Measurements from ENCODE around the gene DRG2.

- TF ChIP-seq ZNF160 (CRISPR knock-in tag; IDR thresholded peaks at IDR 0.05) (no peak), CTCF (CRISPR knock-in tag; IDR thresholded peaks at IDR 0.05) (no peak), ZNF34 (CRISPR knock-in tag; IDR thresholded peaks at IDR 0.05; ENCODE audit: borderline replicate concordance) (no peak), JUN (CRISPR knock-in tag; IDR thresholded peaks at IDR 0.05) (no peak), PRMT3 (CRISPR knock-in tag; IDR thresholded peaks at IDR 0.05; ENCODE audit: borderline replicate concordance, low read depth) (no peak), ZNF3 (CRISPR knock-in tag; IDR thresholded peaks at IDR 0.05) (no peak), YEATS4 (CRISPR knock-in tag; IDR thresholded peaks at IDR 0.05; ENCODE audit: borderline replicate concordance) (no peak), ZNF232 (CRISPR knock-in tag; IDR thresholded peaks at IDR 0.05; ENCODE audit: borderline replicate concordance) (no peak), GATA4 (IDR thresholded peaks at IDR 0.05; ENCODE audit: borderline replicate concordance, low read depth) (no peak), BCL6 (CRISPR knock-in tag; IDR thresholded peaks at IDR 0.05) (no peak)
Measured at GRCh38 chr17:18155179-18155578, 67.4 kb downstream of the DRG2 start.

Measured in HepG2 (cell line).